ENCODE data around the gene SPINK7. TPM values are rescaled to one million over a fixed set of nuclear protein-coding genes. Genes with fewer than 3 reads are reported as not detected.

SPINK7 gene
- total and polyA plus RNA-seq, 2 of the 4 experiments (the other 2 are of a cell fraction): not detected

DNA sequence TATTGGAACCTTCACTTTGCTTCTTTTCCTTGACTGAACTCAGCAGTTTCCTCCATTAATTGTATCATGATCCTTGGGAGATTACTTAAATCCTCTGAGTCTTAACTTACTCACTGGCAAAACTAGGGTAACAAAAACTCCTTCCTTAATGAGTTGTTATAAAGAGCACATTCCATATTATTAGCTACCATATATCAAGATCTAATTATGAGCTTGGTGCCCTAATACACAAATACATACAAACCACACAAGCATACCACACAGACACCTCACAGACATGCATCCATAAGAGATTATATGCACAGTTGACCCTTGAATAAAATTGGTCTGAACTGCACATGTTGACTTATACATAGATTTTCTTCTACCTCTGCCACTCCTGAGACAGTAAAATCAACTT is 2.5 kb upstream of the SPINK7 start:
- H2AK9ac ChIP-seq (replicated peaks; ENCODE audit: low read depth, low read length, poor library complexity): no peak overlapping the region
- no peaks in the 10 kb centered on the region for H3K4me1 ChIP-seq (ENCODE audit: control insufficient read depth, insufficient read depth, low read length)
- no peak overlapping the region for H3K18ac ChIP-seq (ENCODE audit: low read depth, low read length)
- H3K9ac ChIP-seq (ENCODE audit: low read depth, low read length): no peak overlapping the region
- no peak for ATAC-seq (ENCODE audit: low read depth)
- H2AFZ ChIP-seq (replicated peaks; ENCODE audit: low read length, poor library complexity): no peak overlapping the region
- H3K4me2 ChIP-seq (ENCODE audit: low read depth, low read length): no peak overlapping the region
- no peak overlapping the region for H3K14ac ChIP-seq (replicated peaks; ENCODE audit: low read depth, low read length)
- H2BK5ac ChIP-seq (ENCODE audit: low read depth, low read length, poor library complexity, severe bottlenecking): no peak overlapping the region
- H3K27ac ChIP-seq (ENCODE audit: insufficient read depth, low read length): no peak overlapping the region
- no peak overlapping the region for H2AK5ac ChIP-seq (ENCODE audit: low read depth, low read length)
- no peak overlapping the region for H3K56ac ChIP-seq (ENCODE audit: extremely low read depth, insufficient read depth, low read length)
- no peak overlapping the region for H4K8ac ChIP-seq (ENCODE audit: low read depth in 2 of 2, low read length in 2 of 2)
- ChIA-PET POLR2A (ENCODE audit: unreplicated experiment) (no interaction called here), CTCF (no interaction called here)
- no peak overlapping the region for H2BK15ac ChIP-seq (ENCODE audit: low read depth, low read length)
- H4K20me1 ChIP-seq (ENCODE audit: insufficient read depth, low read length): no peaks in the 10 kb centered on the region
- no peak for TF ChIP-seq RCOR1 (IDR thresholded peaks at IDR 0.05; ENCODE audit: insufficient replicate concordance, low read length)
- no peak for TF ChIP-seq MXI1 (IDR thresholded peaks at IDR 0.05; ENCODE audit: borderline replicate concordance, low read depth, low read length)
- TF ChIP-seq MAFK (IDR thresholded peaks at IDR 0.05; ENCODE audit: low read depth, low read length): no peak
- TF ChIP-seq, protein P1, sequence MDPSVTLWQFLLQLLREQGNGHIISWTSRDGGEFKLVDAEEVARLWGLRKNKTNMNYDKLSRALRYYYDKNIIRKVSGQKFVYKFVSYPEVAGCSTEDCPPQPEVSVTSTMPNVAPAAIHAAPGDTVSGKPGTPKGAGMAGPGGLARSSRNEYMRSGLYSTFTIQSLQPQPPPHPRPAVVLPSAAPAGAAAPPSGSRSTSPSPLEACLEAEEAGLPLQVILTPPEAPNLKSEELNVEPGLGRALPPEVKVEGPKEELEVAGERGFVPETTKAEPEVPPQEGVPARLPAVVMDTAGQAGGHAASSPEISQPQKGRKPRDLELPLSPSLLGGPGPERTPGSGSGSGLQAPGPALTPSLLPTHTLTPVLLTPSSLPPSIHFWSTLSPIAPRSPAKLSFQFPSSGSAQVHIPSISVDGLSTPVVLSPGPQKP (IDR thresholded peaks at IDR 0.05; ENCODE audit: borderline replicate concordance, low read depth, low read length): no peak
- no peak for TF ChIP-seq USF2 (IDR thresholded peaks at IDR 0.05; ENCODE audit: low read depth, low read length)
- TF ChIP-seq NFE2L2 (IDR thresholded peaks at IDR 0.05; ENCODE audit: low read depth, low read length): no peak
- no peak for TF ChIP-seq SMC3 (IDR thresholded peaks at IDR 0.05; ENCODE audit: low read depth, low read length)
- no peak for TF ChIP-seq RAD21 (IDR thresholded peaks at IDR 0.05; ENCODE audit: low read length)
- no peak for TF ChIP-seq POLR2A (IDR thresholded peaks at IDR 0.05; ENCODE audit: low read depth, low read length)
- no peak for TF ChIP-seq CHD1 (IDR thresholded peaks at IDR 0.05; ENCODE audit: low read depth, low read length)
- TF ChIP-seq RFX5 (IDR thresholded peaks at IDR 0.05; ENCODE audit: low read depth, low read length): no peak
- TF ChIP-seq BHLHE40 (IDR thresholded peaks at IDR 0.05; ENCODE audit: low read depth, low read length): no peak
- TF ChIP-seq CEBPB (IDR thresholded peaks at IDR 0.05; ENCODE audit: low read depth, low read length): no peak
- no peak for TF ChIP-seq MAZ (IDR thresholded peaks at IDR 0.05; ENCODE audit: borderline replicate concordance, low read depth, low read length)
- TF ChIP-seq FOS (IDR thresholded peaks at IDR 0.05; ENCODE audit: low read depth, low read length): no peak
- no peak for TF ChIP-seq CTCF (conservative IDR thresholded peaks at IDR 0.05; ENCODE audit: low read depth, low read length)
- no peaks in the 10 kb centered on the region for H3K9me3 ChIP-seq (ENCODE audit: control insufficient read depth, insufficient read depth, low read length)
- no peak overlapping the region for H3K23ac ChIP-seq (ENCODE audit: low read depth, low read length)
- H3K79me1 ChIP-seq (ENCODE audit: low read depth in 1 of 2, low read length in 2 of 2): no peaks in the 10 kb centered on the region
- no peaks in the 10 kb centered on the region for H3K27me3 ChIP-seq (ENCODE audit: control insufficient read depth, insufficient read depth, low read length)
- dilution Hi-C loops (cut with HindIII; ENCODE audit: low sequenced_read_pairs, unreplicated experiment): no loop called here
- in situ Hi-C loops (cut with MboI; ENCODE audit: low sequenced_read_pairs): no loop called here
- H3K4ac ChIP-seq (ENCODE audit: low read depth, low read length): no peak overlapping the region
- H4K5ac ChIP-seq (ENCODE audit: low read depth, low read length): no peak overlapping the region
- H3K9me1 ChIP-seq (ENCODE audit: insufficient read depth, low read length): no peaks in the 10 kb centered on the region
- no peak for DNase-seq
- intact Hi-C loops (cut with micrococcal nuclease): no loop called here
- no peak overlapping the region for H4K91ac ChIP-seq (ENCODE audit: insufficient read depth, low read depth, low read length)
- H3K36me3 ChIP-seq (ENCODE audit: control insufficient read depth, insufficient read depth, low read length): no peaks in the 10 kb centered on the region
- H2BK120ac ChIP-seq (ENCODE audit: low read depth, low read length): no peak overlapping the region
- H3K4me3 ChIP-seq (ENCODE audit: insufficient read depth, low read depth, low read length): no peak overlapping the region
- BruUV-seq (replicated peaks): no TSS peak
- no peak overlapping the region for H2BK20ac ChIP-seq (ENCODE audit: low read depth, low read length)
